ENCODE results near the gene CACNA2D4. TPM values are rescaled to one million over a fixed set of nuclear protein-coding genes. Genes with fewer than 3 reads are reported as not detected.

Gene CACNA2D4
- total RNA-seq, 1 experiment from 2014 or later, result not detected

DNA sequence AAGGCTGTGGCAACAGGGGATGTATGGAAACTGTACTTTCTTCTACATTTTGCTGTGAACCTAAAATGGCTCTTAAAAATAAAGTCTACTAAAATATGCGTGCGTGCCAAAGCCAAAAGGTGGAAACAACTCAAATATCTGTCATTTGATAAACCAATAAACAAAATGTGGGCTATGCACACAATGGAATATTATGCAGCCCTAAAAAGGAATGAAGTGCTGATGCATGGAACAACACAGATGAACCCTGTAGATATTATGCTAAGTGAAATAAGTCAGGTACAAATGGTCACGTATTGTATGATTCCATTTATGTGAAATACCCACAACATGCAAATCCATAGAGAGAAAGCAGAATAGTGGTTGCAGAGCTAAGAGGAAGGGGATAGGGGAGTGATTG is 8.0 kb downstream of the CACNA2D4 start:
- no peak for DNase-seq
- no peak overlapping the region for H3K4me2 ChIP-seq (ENCODE audit: low read length)
- H3K36me3 ChIP-seq (ENCODE audit: low read depth, low read length), result no peaks in the 10 kb centered on the region
- H3K9me2 ChIP-seq (replicated peaks; ENCODE audit: low read length), result no peaks in the 10 kb centered on the region
- H3K4me1 ChIP-seq (ENCODE audit: insufficient read depth, low read length), result peaks cover 10% of the 10 kb centered on the region; the same call in 1 of the 2 replicates
- no peak overlapping the region for H2AFZ ChIP-seq (ENCODE audit: low read length)
- H4K20me1 ChIP-seq (ENCODE audit: low read length), result no peaks in the 10 kb centered on the region
- ChIA-PET CTCF (no interaction called here), POLR2A (ENCODE audit: unreplicated experiment) (no interaction called here)
- ATAC-seq, result no peak
- no peaks in the 10 kb centered on the region for H3K9me3 ChIP-seq (ENCODE audit: low read length)
- no peaks in the 10 kb centered on the region for H3K79me2 ChIP-seq (ENCODE audit: low read length)
- BruUV-seq (replicated peaks), result no TSS peak
- H3K9ac ChIP-seq (ENCODE audit: low read length), result no peak overlapping the region
- H3K27me3 ChIP-seq (ENCODE audit: low read length), result no peaks in the 10 kb centered on the region
- intact Hi-C loops (cut with micrococcal nuclease), result no loop called here
- H3K27ac ChIP-seq (ENCODE audit: low read length), result no peak overlapping the region
- no peak overlapping the region for H3K4me3 ChIP-seq (ENCODE audit: low read length)
- H3F3A ChIP-seq (ENCODE audit: low read length, unreplicated experiment), result no peaks in the 10 kb centered on the region
- TF ChIP-seq EZH2phosphoT487 (IDR thresholded peaks at IDR 0.05; ENCODE audit: borderline replicate concordance, low read length) (no peak), EZH2 (IDR thresholded peaks at IDR 0.05; ENCODE audit: low read length, unreplicated experiment) (no peak)
- TF ChIP-seq, protein P1, sequence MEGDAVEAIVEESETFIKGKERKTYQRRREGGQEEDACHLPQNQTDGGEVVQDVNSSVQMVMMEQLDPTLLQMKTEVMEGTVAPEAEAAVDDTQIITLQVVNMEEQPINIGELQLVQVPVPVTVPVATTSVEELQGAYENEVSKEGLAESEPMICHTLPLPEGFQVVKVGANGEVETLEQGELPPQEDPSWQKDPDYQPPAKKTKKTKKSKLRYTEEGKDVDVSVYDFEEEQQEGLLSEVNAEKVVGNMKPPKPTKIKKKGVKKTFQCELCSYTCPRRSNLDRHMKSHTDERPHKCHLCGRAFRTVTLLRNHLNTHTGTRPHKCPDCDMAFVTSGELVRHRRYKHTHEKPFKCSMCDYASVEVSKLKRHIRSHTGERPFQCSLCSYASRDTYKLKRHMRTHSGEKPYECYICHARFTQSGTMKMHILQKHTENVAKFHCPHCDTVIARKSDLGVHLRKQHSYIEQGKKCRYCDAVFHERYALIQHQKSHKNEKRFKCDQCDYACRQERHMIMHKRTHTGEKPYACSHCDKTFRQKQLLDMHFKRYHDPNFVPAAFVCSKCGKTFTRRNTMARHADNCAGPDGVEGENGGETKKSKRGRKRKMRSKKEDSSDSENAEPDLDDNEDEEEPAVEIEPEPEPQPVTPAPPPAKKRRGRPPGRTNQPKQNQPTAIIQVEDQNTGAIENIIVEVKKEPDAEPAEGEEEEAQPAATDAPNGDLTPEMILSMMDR (conservative IDR thresholded peaks at IDR 0.05; ENCODE audit: low read depth, low read length), result no peak

DNA sequence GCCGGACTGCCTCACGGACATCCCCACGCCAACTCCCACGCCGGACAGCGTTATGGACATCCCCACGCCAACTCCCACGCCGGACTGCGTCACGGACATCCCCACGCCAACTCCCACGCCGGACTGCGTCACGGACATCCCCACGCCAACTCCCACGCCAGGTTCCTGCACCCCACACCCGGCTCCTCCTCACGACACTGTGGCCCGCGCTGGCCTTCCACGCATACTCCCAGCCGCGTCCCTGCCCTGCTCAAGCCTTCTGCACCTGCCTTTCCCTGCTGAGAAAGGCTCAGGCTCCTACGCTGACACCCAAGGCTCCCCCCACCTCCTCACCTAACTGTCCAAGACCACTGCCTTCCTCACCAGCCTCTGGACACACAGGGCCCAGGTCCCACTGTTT is 9.7 kb downstream of the CACNA2D4 start:
- CTCF ChIA-PET, result no interaction called here
- intact Hi-C loops (cut with micrococcal nuclease), result no loop called here
- ATAC-seq, result no peak
- Histone ChIP-seq H2AFZ (ENCODE audit: low read length) (no peak overlapping the region), H3K4me3 (ENCODE audit: low read length) (no peak overlapping the region), H3K27ac (ENCODE audit: low read length) (no peak overlapping the region), H3K4me2 (ENCODE audit: low read length) (no peak overlapping the region), H3K36me3 (ENCODE audit: low read depth, low read length) (no peaks in the 10 kb centered on the region), H3K9me3 (ENCODE audit: low read length) (peaks cover 8% of the 10 kb centered on the region; the same call in 1 of the 2 replicates), H3K79me2 (ENCODE audit: low read length) (no peaks in the 10 kb centered on the region), H3K27me3 (ENCODE audit: low read length) (no peaks in the 10 kb centered on the region), H3K9me2 (replicated peaks; ENCODE audit: low read length) (no peaks in the 10 kb centered on the region), H3K9ac (ENCODE audit: low read length) (no peak overlapping the region), H3K4me1 (ENCODE audit: insufficient read depth, low read length) (peaks cover 10% of the 10 kb centered on the region; the same call in 1 of the 2 replicates), H3F3A (ENCODE audit: low read length, unreplicated experiment) (no peaks in the 10 kb centered on the region), H4K20me1 (ENCODE audit: low read length) (no peaks in the 10 kb centered on the region)
- POLR2A ChIA-PET (ENCODE audit: unreplicated experiment), result no interaction called here
- DNase-seq, result no peak
- BruUV-seq (replicated peaks), result no TSS peak
- TF ChIP-seq EZH2 (IDR thresholded peaks at IDR 0.05; ENCODE audit: low read length, unreplicated experiment) (no peak), EZH2phosphoT487 (IDR thresholded peaks at IDR 0.05; ENCODE audit: borderline replicate concordance, low read length) (no peak)
- TF ChIP-seq, protein P1 (conservative IDR thresholded peaks at IDR 0.05; ENCODE audit: low read depth, low read length), result no peak

DNA sequence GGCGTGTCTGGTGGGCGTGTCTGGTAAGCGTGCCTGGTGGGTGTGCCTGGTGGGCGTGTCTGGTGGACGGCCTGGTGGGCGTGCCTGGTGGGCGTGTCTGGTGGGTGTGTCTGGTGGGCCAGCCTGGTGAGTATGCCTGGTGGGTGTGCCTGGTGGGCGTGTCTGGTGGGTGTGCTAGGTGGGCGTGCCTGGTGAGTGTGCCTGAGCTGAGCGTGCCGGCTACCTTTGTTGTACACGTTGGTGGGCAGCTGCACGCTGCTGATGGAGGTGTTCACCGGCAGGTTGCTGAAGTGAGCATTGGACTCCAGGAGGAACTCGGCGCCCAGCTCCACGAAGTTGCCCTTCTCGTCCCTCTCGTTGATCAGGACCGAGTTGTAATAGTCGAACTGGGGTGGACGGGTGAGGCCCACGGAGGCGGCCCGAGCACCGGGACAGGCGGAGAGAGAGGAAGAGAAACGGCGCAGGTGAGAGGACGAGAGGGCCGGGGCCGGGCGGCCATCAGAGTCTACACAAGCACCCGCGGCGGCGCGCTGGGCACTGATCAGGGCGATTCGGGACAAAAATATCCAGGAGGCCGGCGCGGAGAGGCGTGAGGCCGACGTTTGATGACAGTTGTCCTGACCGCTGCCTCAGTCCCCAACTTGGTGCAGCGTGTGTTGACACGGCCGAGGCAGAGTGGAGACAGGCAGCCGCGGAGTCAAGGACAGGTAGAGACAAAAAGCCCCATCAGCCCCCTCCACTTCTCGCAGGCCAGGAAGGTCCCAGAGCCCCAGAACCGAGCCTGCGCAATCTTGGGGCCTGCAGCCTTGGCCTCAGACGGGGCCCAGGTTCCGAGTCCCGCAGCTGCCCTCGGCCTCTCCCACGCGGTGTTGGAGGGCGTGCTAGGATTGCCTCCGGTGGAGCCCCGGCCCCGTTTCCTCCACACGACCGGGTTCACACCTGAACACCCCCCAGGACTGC is 10.5 kb downstream of the CACNA2D4 start:
- Histone ChIP-seq H3K4me2 (ENCODE audit: low read length) (peak overlapping the region; percentile 76), H2AFZ (ENCODE audit: low read length) (peak overlapping the region; percentile 86)
- ATAC-seq, result no peak

More for the DNA sequence above, 10.5 kb downstream of the CACNA2D4 start:
- TF ChIP-seq EZH2phosphoT487 (IDR thresholded peaks at IDR 0.05; ENCODE audit: borderline replicate concordance, low read length) (no peak), EZH2 (IDR thresholded peaks at IDR 0.05; ENCODE audit: low read length, unreplicated experiment) (no peak)
- TF ChIP-seq, protein P1 (conservative IDR thresholded peaks at IDR 0.05; ENCODE audit: low read depth, low read length), result no peak
- Histone ChIP-seq H4K20me1 (ENCODE audit: low read length) (no peaks in the 10 kb centered on the region), H3F3A (ENCODE audit: low read length, unreplicated experiment) (no peaks in the 10 kb centered on the region), H3K4me3 (ENCODE audit: low read length) (peak overlapping the region; percentile 59), H3K27me3 (ENCODE audit: low read length) (no peaks in the 10 kb centered on the region), H3K27ac (ENCODE audit: low read length) (no peak overlapping the region), H3K9me2 (replicated peaks; ENCODE audit: low read length) (no peaks in the 10 kb centered on the region), H3K79me2 (ENCODE audit: low read length) (no peaks in the 10 kb centered on the region), H3K36me3 (ENCODE audit: low read depth, low read length) (no peaks in the 10 kb centered on the region), H3K9me3 (ENCODE audit: low read length) (peaks cover 8% of the 10 kb centered on the region; the same call in 1 of the 2 replicates), H3K4me1 (ENCODE audit: insufficient read depth, low read length) (peaks cover 10% of the 10 kb centered on the region; the same call in 1 of the 2 replicates), H3K9ac (ENCODE audit: low read length) (no peak overlapping the region)
- ChIA-PET CTCF (no interaction called here), POLR2A (ENCODE audit: unreplicated experiment) (no interaction called here)
- DNase-seq, result peak; percentile 25
- intact Hi-C loops (cut with micrococcal nuclease), result no loop called here
- no TSS peak for BruUV-seq (replicated peaks)
